Colonic mucosa (tissue), 4 donors: ENCODE data around the gene ATAD2B. TPM values are rescaled to one million over a fixed set of nuclear protein-coding genes. Genes with fewer than 3 reads are reported as not detected.

Source experiments
- DNase-seq: peaks from one replicate; pipeline ENCODE4 v3.0.0-alpha.2; 2020
- H3K27ac ChIP-seq: fragments of 200-600 bp; one replicate; pipeline ENCODE4 v1.8.0; 2021
- H3K27me3 ChIP-seq: fragments of 200-600 bp; one replicate; pipeline ENCODE4 v1.8.0; 2021
- H3K36me3 ChIP-seq: fragments of 200-600 bp; one replicate; pipeline ENCODE4 v1.8.0; 2021
- H3K4me1 ChIP-seq: fragments of 200-600 bp; one replicate; pipeline ENCODE4 v1.8.0; 2021; ENCODE audit warnings: mild to moderate bottlenecking
- H3K4me3 ChIP-seq: fragments of 200-600 bp; one replicate; pipeline ENCODE4 v1.8.0; 2021
- H3K9ac ChIP-seq, 2 donors: one replicate each; pipeline ENCODE4 v1.7.0; 2013; ENCODE audit warnings: control low read depth in 2 of 2, low read depth in 2 of 2, low read length in 2 of 2
- H3K9me3 ChIP-seq: fragments of 200-600 bp; one replicate; pipeline ENCODE4 v1.8.0; 2021
- intact Hi-C: fragments of 100-400 bp; cut with DNase I; formaldehyde crosslinking; loops from one replicate; pipeline ENCODE4 v1.14.1; 2022
- total RNA-seq, 2 donors: library from RNA; stranded (reverse); fragmentation: NEBNext Ultra II Directional in 1 of 2; extraction: Animal tissue kit (Norgen Biotek cat#: 25700) in 1 of 2; gene quantifications; one replicate each; pipeline ENCODE4 v1.2.1, GENCODE V29; 2021
- TF ChIP-seq, protein P1 (sequence below): fragments of 200-600 bp; IDR thresholded peaks from one replicate; pipeline ENCODE4 v1.8.0; 2022; ENCODE audit warnings: antibody characterized with exemption, mild to moderate bottlenecking
- donor health status: healthy.
- donor health status: DM: no; HTN: no; CAD: no.
- donor health status: DM: no; HTN: no; CAD: no.

The ATAD2B gene
- total RNA-seq, 2 donors from 2014 or later: 19.2 to 21.7 TPM

DNA sequence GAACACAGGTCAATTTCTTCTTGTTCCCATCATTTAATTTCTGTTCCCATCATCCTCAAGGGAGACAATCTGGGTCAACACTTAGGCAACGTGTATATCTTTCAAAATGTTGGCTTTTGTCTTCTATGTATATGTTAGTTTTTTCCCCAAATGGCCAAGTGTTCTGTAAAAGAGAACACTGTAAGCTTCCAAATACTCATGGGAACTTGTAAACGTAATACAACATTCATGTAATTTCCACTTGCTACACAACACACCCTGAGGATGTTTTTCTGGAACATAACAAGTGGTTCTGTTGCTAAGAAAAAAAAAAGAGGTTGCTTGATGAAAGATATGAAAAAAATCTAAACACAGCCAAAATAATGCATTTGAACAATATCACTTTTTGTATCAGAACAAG lies 149.1 kb downstream of the ATAD2B start:
- Histone ChIP-seq H3K27ac (no peak overlapping the region), H3K4me1 (no peaks in the 10 kb centered on the region), H3K9me3 (no peaks in the 10 kb centered on the region), H3K4me3 (no peak overlapping the region), H3K9ac (no peak overlapping the region), H3K36me3 (no peaks in the 10 kb centered on the region), H3K27me3 (no peaks in the 10 kb centered on the region)
- no peak for DNase-seq
- intact Hi-C loops: no loop called here
- TF ChIP-seq, protein P1, sequence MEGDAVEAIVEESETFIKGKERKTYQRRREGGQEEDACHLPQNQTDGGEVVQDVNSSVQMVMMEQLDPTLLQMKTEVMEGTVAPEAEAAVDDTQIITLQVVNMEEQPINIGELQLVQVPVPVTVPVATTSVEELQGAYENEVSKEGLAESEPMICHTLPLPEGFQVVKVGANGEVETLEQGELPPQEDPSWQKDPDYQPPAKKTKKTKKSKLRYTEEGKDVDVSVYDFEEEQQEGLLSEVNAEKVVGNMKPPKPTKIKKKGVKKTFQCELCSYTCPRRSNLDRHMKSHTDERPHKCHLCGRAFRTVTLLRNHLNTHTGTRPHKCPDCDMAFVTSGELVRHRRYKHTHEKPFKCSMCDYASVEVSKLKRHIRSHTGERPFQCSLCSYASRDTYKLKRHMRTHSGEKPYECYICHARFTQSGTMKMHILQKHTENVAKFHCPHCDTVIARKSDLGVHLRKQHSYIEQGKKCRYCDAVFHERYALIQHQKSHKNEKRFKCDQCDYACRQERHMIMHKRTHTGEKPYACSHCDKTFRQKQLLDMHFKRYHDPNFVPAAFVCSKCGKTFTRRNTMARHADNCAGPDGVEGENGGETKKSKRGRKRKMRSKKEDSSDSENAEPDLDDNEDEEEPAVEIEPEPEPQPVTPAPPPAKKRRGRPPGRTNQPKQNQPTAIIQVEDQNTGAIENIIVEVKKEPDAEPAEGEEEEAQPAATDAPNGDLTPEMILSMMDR: no peak

DNA sequence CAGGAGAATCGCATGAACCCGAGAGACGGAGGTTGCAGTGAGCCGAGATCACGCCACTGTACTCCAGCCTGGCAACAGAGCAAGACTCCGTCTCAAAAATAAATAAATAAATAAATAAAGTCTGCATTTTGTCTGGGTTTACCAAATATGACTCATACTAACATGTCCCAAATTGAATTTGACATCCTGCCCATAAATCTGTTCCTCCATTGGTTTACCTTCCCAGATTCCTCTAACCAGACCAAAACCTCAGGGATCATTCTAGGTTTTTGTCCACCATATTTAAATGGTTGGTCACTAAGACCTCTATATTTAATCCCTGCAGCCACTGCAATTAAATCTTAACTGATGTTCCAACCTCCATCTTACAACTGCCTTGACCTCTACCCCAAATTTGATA lies 150.9 kb downstream of the ATAD2B start:
- intact Hi-C loops: no loop called here
- TF ChIP-seq, protein P1: no peak
- no peak for DNase-seq
- Histone ChIP-seq H3K4me1 (no peaks in the 10 kb centered on the region), H3K36me3 (no peaks in the 10 kb centered on the region), H3K27ac (no peak overlapping the region), H3K9me3 (no peaks in the 10 kb centered on the region), H3K27me3 (no peaks in the 10 kb centered on the region), H3K9ac (no peak overlapping the region), H3K4me3 (no peak overlapping the region)

DNA sequence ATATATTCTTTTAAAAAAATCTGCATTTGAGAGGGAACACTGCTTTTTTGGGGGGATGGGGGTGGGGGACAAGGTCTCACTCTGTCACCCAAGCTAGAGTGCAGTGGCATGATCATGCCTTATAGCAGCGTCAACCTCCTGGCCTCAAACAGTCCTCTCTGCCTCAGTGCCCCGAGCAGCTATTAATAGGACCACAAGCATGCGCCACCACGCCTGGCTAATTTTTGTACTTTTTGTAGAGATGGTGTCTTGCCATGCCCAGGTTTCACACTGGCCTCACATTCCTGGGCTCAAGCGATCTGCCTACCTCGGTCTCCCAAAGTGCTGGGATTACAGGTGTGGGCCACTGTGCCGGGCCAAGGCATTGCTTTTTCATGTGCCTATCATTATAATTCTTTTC lies 154.2 kb downstream of the ATAD2B start:
- Histone ChIP-seq H3K4me1 (no peaks in the 10 kb centered on the region), H3K4me3 (no peak overlapping the region), H3K9ac (no peak overlapping the region), H3K9me3 (no peaks in the 10 kb centered on the region), H3K27me3 (no peaks in the 10 kb centered on the region), H3K36me3 (no peaks in the 10 kb centered on the region), H3K27ac (no peak overlapping the region)
- TF ChIP-seq, protein P1: no peak
- DNase-seq: no peak
- intact Hi-C loops: no loop called here

DNA sequence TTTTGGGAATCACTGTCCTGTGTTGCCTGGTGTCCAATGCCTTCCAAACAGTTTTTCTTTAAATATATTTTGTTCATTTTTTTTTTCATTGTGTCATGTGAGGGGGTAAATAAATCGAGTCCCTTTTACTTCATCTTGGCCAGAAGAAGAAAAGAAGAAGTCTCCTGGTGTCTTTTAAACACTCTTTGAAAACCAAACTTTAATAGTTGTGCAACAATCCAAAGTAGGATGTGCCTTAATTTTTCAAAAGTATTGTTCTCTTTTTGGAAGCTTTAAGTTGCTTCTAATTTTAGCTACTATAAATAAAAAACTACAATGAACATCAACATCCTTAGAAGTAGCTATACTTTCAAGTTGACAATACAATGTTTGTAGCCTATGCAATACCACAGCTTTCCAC lies 154.9 kb downstream of the ATAD2B start:
- intact Hi-C loops: no loop called here
- H3K36me3 ChIP-seq: no peaks in the 10 kb centered on the region

DNA sequence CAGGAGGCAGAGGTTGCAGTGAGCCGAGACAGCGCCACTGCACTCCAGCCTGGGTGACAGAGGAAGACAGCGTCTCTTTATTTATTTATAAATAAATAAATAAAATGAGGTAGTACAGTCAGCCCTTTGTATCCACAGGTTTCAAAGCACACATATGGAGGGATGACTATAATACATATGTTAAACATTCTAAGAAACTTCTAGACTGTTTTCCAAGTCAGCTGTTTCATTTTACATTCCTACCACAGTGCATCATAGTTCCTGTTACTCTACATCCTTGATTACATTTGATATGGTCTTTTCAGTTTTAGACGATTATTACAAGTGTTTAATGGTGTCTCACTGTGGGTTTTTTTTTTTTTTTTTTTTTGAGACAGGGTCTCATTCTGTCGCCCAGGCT lies 157.6 kb downstream of the ATAD2B start:
- TF ChIP-seq, protein P1: no peak
- intact Hi-C loops: no loop called here
- Histone ChIP-seq H3K4me3 (no peak overlapping the region), H3K36me3 (no peaks in the 10 kb centered on the region), H3K4me1 (no peaks in the 10 kb centered on the region), H3K27me3 (no peaks in the 10 kb centered on the region), H3K9ac (no peak overlapping the region), H3K27ac (no peak overlapping the region), H3K9me3 (no peaks in the 10 kb centered on the region)
- DNase-seq: no peak

More for the DNA sequence above, 154.9 kb downstream of the ATAD2B start:
- Histone ChIP-seq H3K4me1 (no peaks in the 10 kb centered on the region), H3K9ac (no peak overlapping the region), H3K9me3 (no peaks in the 10 kb centered on the region), H3K27ac (no peak overlapping the region), H3K27me3 (no peaks in the 10 kb centered on the region), H3K4me3 (no peak overlapping the region)
- TF ChIP-seq, protein P1: no peak
- no peak for DNase-seq
